Peyer's patch (tissue), 4 donors: Measurements from ENCODE around the gene TAPT1.

Experiments
- POLR2A ChIP-seq, 2 donors: fragments of 450-650 bp; IDR thresholded peaks; one replicate each; pipeline ENCODE4 v1.5.1; 2017; ENCODE audit warnings: antibody characterized with exemption in 2 of 2, mild to moderate bottlenecking in 2 of 2, moderate library complexity in 2 of 2
- TF ChIP-seq, protein P1 (sequence below), 6 experiments: fragments of 450-650 bp in 4 of 6; fragments of 200-600 bp in 2 of 6; sonication (generic) in 1 of 6; IDR thresholded peaks; one replicate each; pipeline ENCODE4 v1.5.1; 2017 to 2019; ENCODE audit warnings: antibody characterized with exemption in 6 of 6, mild to moderate bottlenecking in 3 of 6, moderate library complexity in 1 of 6

DNA sequence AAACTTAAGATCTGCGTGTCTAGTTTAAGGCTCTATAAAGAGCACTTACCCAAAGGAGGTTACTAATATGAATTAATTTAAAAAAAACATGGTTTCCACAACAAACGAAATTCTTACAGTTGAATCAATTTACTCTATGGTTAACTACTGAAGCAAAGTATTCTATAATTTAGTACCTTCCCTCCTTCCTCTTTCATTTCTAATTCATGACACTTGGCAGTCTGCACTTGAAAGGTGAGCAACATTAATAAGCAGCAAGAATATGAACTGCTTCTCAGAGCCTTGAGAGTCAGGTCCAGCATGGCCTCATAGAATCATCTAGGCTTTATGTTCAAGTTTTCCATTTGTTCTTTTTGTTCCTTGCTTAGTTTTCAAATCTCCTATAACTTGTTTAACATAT lies 42.7 kb downstream of the TAPT1 start:
- TF ChIP-seq, protein P1, sequence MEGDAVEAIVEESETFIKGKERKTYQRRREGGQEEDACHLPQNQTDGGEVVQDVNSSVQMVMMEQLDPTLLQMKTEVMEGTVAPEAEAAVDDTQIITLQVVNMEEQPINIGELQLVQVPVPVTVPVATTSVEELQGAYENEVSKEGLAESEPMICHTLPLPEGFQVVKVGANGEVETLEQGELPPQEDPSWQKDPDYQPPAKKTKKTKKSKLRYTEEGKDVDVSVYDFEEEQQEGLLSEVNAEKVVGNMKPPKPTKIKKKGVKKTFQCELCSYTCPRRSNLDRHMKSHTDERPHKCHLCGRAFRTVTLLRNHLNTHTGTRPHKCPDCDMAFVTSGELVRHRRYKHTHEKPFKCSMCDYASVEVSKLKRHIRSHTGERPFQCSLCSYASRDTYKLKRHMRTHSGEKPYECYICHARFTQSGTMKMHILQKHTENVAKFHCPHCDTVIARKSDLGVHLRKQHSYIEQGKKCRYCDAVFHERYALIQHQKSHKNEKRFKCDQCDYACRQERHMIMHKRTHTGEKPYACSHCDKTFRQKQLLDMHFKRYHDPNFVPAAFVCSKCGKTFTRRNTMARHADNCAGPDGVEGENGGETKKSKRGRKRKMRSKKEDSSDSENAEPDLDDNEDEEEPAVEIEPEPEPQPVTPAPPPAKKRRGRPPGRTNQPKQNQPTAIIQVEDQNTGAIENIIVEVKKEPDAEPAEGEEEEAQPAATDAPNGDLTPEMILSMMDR (IDR thresholded peaks at IDR 0.05): no peak
- TF ChIP-seq POLR2A (IDR thresholded peaks at IDR 0.05): no peak
